Pericardium fibroblast (primary cell): ENCODE measurements around the gene RIC8B. TPM values are rescaled to one million over a fixed set of nuclear protein-coding genes. Genes with fewer than 3 reads are reported as not detected.

ENCODE experiments used
- total RNA-seq: library from RNA; depleted of rRNA; stranded (reverse); fragments of >200 nt; gene quantifications from 2 replicates; pipeline ENCODE4 v1.2.3, GENCODE V29; 2015

The RIC8B gene
- total RNA-seq = 4.6 and 8.1 TPM in 2 replicates

GRCh38 chr12:106774005-106774807 lies at the start of gene RIC8B:
Gene RIC8B, plus strand, starts transcription at chr12:106774682. Its CDS starts 64 bp downstream, at chr12:106774746.

Other genes with a start within 250 kb of the RIC8B start
- gene RFX4, start 191.7 kb upstream of the RIC8B start, total RNA-seq = not detected in 2 replicates
- gene TMEM263, start 181.2 kb downstream of the RIC8B start, total RNA-seq = 86.2 and 101 TPM in 2 replicates
- 8.8 and 11.7 TPM in 2 replicates for gene MTERF2, start 212.5 kb downstream of the RIC8B start, total RNA-seq